WTC11 (cell line): ENCODE data around the gene LCE1E.

Source experiments
- SP1 ChIP-seq: sonication (generic); formaldehyde crosslinking; conservative IDR thresholded peaks from 2 replicates; pipeline ENCODE4 v1.8.1; 2022; ENCODE audit warnings: missing genetic modification reagents
- ZBTB21 ChIP-seq: sonication (generic); formaldehyde crosslinking; IDR thresholded peaks from 2 replicates; pipeline ENCODE4 v1.8.1; 2023; ENCODE audit warnings: mild to moderate bottlenecking, missing genetic modification reagents, borderline replicate concordance

DNA sequence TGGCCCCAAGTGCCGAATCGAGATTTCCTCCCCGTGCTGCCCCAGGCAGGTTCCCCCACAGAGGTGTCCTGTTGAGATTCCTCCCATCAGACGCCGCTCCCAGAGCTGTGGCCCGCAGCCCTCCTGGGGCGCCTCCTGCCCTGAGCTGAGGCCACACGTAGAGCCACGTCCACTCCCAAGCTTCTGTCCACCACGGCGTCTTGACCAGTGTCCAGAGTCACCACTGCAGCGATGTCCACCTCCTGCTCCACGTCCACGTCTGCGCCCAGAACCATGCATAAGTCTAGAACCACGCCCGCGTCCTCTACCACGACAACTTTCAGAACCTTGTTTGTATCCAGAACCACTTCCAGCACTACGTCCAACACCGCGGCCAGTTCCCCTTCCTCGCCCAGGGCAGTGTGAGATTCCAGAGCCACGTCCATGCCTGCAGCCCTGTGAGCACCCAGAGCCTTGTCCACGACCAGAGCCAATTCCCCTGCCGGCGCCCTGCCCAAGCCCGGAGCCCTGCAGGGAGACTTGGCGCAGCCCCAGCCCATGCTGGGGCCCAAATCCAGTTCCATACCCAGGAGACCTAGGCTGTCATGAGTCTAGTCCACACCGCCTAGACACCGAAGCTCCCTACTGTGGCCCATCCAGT is 25.4 kb upstream of the LCE1E start:
- TF ChIP-seq ZBTB21 (no peak), SP1 (no peak)
